DOHH2 (cell line): ENCODE results near the gene ADGRG6.

Experiments used
- EZH2phosphoT487 ChIP-seq: fragments of 200-600 bp; sonication (generic); IDR thresholded peaks from 2 replicates; pipeline ENCODE4 v1.6.1; 2017; ENCODE audit warnings: borderline replicate concordance, mild to moderate bottlenecking, antibody characterized with exemption, low read length, moderate library complexity, mixed read lengths
- TF ChIP-seq, protein P1 (sequence below): fragments of 200-600 bp; sonication (generic); IDR thresholded peaks from one replicate; pipeline ENCODE4 v1.5.1; 2014; ENCODE audit warnings: antibody characterized with exemption, mild to moderate bottlenecking, low read depth, low read length; ENCODE audit not compliant: poor library complexity, severe bottlenecking

DNA sequence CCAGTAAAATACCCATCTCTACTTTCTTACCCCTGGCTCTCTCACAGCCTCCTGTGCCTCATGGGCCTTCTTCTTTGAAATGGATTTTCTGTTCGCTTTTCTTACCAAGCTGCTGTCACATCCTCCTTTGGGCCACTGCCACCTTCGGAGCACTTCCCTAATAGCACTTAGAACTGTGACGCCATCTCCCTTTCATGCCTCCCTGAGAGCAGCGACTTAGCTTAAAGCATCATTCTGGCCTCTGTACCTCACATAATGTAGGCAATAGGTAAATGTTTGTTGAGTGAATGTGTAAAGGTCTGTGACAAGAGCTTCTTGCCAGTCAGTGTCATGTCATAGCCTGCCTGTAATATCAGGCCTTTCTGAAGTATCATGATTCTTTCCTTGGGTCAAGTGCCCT, 78.8 kb downstream of the ADGRG6 start:
- TF ChIP-seq, protein P1, sequence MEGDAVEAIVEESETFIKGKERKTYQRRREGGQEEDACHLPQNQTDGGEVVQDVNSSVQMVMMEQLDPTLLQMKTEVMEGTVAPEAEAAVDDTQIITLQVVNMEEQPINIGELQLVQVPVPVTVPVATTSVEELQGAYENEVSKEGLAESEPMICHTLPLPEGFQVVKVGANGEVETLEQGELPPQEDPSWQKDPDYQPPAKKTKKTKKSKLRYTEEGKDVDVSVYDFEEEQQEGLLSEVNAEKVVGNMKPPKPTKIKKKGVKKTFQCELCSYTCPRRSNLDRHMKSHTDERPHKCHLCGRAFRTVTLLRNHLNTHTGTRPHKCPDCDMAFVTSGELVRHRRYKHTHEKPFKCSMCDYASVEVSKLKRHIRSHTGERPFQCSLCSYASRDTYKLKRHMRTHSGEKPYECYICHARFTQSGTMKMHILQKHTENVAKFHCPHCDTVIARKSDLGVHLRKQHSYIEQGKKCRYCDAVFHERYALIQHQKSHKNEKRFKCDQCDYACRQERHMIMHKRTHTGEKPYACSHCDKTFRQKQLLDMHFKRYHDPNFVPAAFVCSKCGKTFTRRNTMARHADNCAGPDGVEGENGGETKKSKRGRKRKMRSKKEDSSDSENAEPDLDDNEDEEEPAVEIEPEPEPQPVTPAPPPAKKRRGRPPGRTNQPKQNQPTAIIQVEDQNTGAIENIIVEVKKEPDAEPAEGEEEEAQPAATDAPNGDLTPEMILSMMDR = no peak
- no peak for TF ChIP-seq EZH2phosphoT487
